Measurements from ENCODE around the gene ZNF407. TPM values are rescaled to one million over a fixed set of nuclear protein-coding genes. Genes with fewer than 3 reads are reported as not detected.

ZNF407 gene
- total RNA-seq, 1 donor from 2014 or later, result 9.0 TPM

GRCh38 chr18:75075016-75075305 lies 477.3 kb downstream of the ZNF407 start:
- Mint-ChIP-seq H3K27me3 (ENCODE audit: insufficient read depth, low read depth) (peaks cover 3% of the 10 kb centered on the region), H3K9me3 (peaks cover 14% of the 10 kb centered on the region), H3K36me3 (no peaks in the 10 kb centered on the region), H3K27ac (peak overlapping the region; percentile 50), H3K4me1 (peaks cover 10% of the 10 kb centered on the region), H3K4me3 (no peak overlapping the region)
- H3F3A ChIP-seq (ENCODE audit: low read depth), result no peaks in the 10 kb centered on the region
- H3K4me2 ChIP-seq, result no peak overlapping the region
- H3K36me3 ChIP-seq, result no peaks in the 10 kb centered on the region
- no peaks in the 10 kb centered on the region for H4K20me1 ChIP-seq (ENCODE audit: low read depth)
- H3K27me3 ChIP-seq, result no peaks in the 10 kb centered on the region
- H3K9me3 ChIP-seq (ENCODE audit: low read depth), result no peaks in the 10 kb centered on the region
- no peaks in the 10 kb centered on the region for H3K79me2 ChIP-seq (ENCODE audit: low read depth)
- no peak for DNase-seq (ENCODE audit: low spot score)
- H2AFZ ChIP-seq (replicated peaks), result no peak overlapping the region
- no peaks in the 10 kb centered on the region for H3K4me1 ChIP-seq
- no peak for TF ChIP-seq EZH2phosphoT487 (IDR thresholded peaks at IDR 0.05)
- no peak overlapping the region for H3K27ac ChIP-seq
- no peak overlapping the region for H3K4me3 ChIP-seq
- H3K9ac ChIP-seq, result no peak overlapping the region

DNA sequence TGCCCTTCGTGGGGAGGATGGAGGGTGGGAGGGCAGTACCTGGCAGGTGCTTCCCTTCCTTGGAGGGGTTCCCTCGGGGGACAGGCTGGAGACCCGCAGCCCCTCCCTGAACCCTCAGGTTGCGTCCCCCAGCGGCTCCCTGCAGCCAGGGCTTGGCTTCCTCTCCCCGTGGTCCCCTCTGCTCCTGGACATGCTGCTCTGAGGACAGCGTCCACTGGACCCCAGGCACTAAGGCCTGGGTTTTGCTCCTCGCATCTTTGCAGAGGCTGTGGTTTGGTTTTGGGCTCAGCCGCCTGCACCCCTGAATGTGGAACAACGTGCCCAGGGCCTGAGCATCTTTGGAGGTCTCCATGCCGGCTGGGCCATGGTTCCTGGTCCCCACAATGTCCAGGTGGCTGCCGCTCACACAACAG lies 477.8 kb downstream of the ZNF407 start:
- H3K9me3 Mint-ChIP-seq, result peaks cover 17% of the 10 kb centered on the region
- TF ChIP-seq EZH2phosphoT487 (IDR thresholded peaks at IDR 0.05) (no peak), EZH2 (IDR thresholded peaks at IDR 0.05) (no peak)
- TF ChIP-seq, protein P1, sequence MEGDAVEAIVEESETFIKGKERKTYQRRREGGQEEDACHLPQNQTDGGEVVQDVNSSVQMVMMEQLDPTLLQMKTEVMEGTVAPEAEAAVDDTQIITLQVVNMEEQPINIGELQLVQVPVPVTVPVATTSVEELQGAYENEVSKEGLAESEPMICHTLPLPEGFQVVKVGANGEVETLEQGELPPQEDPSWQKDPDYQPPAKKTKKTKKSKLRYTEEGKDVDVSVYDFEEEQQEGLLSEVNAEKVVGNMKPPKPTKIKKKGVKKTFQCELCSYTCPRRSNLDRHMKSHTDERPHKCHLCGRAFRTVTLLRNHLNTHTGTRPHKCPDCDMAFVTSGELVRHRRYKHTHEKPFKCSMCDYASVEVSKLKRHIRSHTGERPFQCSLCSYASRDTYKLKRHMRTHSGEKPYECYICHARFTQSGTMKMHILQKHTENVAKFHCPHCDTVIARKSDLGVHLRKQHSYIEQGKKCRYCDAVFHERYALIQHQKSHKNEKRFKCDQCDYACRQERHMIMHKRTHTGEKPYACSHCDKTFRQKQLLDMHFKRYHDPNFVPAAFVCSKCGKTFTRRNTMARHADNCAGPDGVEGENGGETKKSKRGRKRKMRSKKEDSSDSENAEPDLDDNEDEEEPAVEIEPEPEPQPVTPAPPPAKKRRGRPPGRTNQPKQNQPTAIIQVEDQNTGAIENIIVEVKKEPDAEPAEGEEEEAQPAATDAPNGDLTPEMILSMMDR (IDR thresholded peaks at IDR 0.05), result no peak
- no peak overlapping the region for H3K4me3 ChIP-seq
- no peaks in the 10 kb centered on the region for H3K4me1 ChIP-seq
- peaks cover 9% of the 10 kb centered on the region for H3K4me1 Mint-ChIP-seq
- H2AFZ ChIP-seq (replicated peaks), result no peak overlapping the region
- no peak overlapping the region for H3K9ac ChIP-seq
- no peak overlapping the region for H3K27ac ChIP-seq
- peaks cover 3% of the 10 kb centered on the region for H3K27me3 Mint-ChIP-seq (ENCODE audit: insufficient read depth, low read depth)
- H3K79me2 ChIP-seq (ENCODE audit: low read depth), result no peaks in the 10 kb centered on the region
- H3K36me3 Mint-ChIP-seq, result no peaks in the 10 kb centered on the region
- no peaks in the 10 kb centered on the region for H3F3A ChIP-seq (ENCODE audit: low read depth)
- H3K27me3 ChIP-seq, result no peaks in the 10 kb centered on the region
- H3K4me3 Mint-ChIP-seq, result no peak overlapping the region
- H3K27ac Mint-ChIP-seq, result peak overlapping the region; percentile 50
- no peaks in the 10 kb centered on the region for H4K20me1 ChIP-seq (ENCODE audit: low read depth)
- no peak for DNase-seq (ENCODE audit: low spot score)
- no peaks in the 10 kb centered on the region for H3K9me3 ChIP-seq (ENCODE audit: low read depth)
- no peak overlapping the region for H3K4me2 ChIP-seq
- no peaks in the 10 kb centered on the region for H3K36me3 ChIP-seq

DNA sequence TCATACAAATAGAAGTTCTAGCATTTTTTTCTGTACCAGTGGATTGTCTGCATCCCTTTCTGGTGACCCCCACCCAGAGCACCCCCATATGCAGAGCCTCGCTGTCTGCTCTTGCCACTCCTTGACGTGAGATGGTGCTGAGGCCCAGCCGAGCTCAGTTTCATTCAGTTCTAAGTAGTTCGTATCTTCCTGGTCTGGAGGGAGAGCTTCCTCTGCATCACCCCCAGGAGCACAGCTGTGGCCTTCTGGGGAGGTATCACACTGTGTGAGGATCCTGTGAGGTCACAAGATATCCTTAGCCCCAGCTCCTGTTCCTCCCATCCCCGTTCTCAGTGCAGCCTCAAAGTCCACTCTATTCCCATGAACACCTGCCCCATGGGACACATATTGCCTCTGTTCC lies 478.6 kb downstream of the ZNF407 start:
- Mint-ChIP-seq H3K36me3 (no peaks in the 10 kb centered on the region), H3K27me3 (ENCODE audit: insufficient read depth, low read depth) (peaks cover 3% of the 10 kb centered on the region), H3K9me3 (peaks cover 17% of the 10 kb centered on the region), H3K27ac (no peak overlapping the region), H3K4me1 (peaks cover under 1% of the 10 kb centered on the region), H3K4me3 (peak overlapping the region; percentile 20)
- H3K9ac ChIP-seq, result no peak overlapping the region
- H3F3A ChIP-seq (ENCODE audit: low read depth), result no peaks in the 10 kb centered on the region
- H3K36me3 ChIP-seq, result no peaks in the 10 kb centered on the region
- no peak overlapping the region for H2AFZ ChIP-seq (replicated peaks)
- no peaks in the 10 kb centered on the region for H3K4me1 ChIP-seq
- H3K27ac ChIP-seq, result no peak overlapping the region
- H4K20me1 ChIP-seq (ENCODE audit: low read depth), result no peaks in the 10 kb centered on the region
- H3K9me3 ChIP-seq (ENCODE audit: low read depth), result no peaks in the 10 kb centered on the region
- no peaks in the 10 kb centered on the region for H3K79me2 ChIP-seq (ENCODE audit: low read depth)
- no peaks in the 10 kb centered on the region for H3K27me3 ChIP-seq
- TF ChIP-seq EZH2phosphoT487 (IDR thresholded peaks at IDR 0.05), result no peak
- no peak for DNase-seq (ENCODE audit: low spot score)
- no peak overlapping the region for H3K4me2 ChIP-seq
- H3K4me3 ChIP-seq, result no peak overlapping the region

- Mint-ChIP-seq H3K9me3 (peaks cover 13% of the 10 kb centered on the region), H3K36me3 (no peaks in the 10 kb centered on the region), H3K27me3 (ENCODE audit: insufficient read depth, low read depth) (no peaks in the 10 kb centered on the region), H3K27ac (no peak overlapping the region), H3K4me1 (no peaks in the 10 kb centered on the region), H3K4me3 (no peak overlapping the region)
- no peak overlapping the region for H3K27ac ChIP-seq
- no peak overlapping the region for H3K9ac ChIP-seq
- peaks cover 4% of the 10 kb centered on the region for H3F3A ChIP-seq (ENCODE audit: low read depth)
- TF ChIP-seq EZH2 (IDR thresholded peaks at IDR 0.05) (no peak), EZH2phosphoT487 (IDR thresholded peaks at IDR 0.05) (no peak)
- TF ChIP-seq, protein P1 (IDR thresholded peaks at IDR 0.05), result no peak
- H3K9me3 ChIP-seq (ENCODE audit: low read depth), result no peaks in the 10 kb centered on the region
- H3K4me2 ChIP-seq, result no peak overlapping the region
- H3K27me3 ChIP-seq, result no peaks in the 10 kb centered on the region
- H3K4me1 ChIP-seq, result no peaks in the 10 kb centered on the region
- no peak for DNase-seq (ENCODE audit: low spot score)
- no peaks in the 10 kb centered on the region for H3K79me2 ChIP-seq (ENCODE audit: low read depth)
- no peaks in the 10 kb centered on the region for H3K36me3 ChIP-seq
- no peaks in the 10 kb centered on the region for H4K20me1 ChIP-seq (ENCODE audit: low read depth)
- no peak overlapping the region for H2AFZ ChIP-seq (replicated peaks)
- H3K4me3 ChIP-seq, result no peak overlapping the region
Observed at GRCh38 chr18:75081486-75081885, 483.8 kb downstream of the ZNF407 start.

Measured in neural progenitor cell (in vitro differentiated cells).